Measurements from ENCODE around the gene LARP7. TPM values are rescaled to one million over a fixed set of nuclear protein-coding genes. Genes with fewer than 3 reads are reported as not detected.

LARP7 gene
- total RNA-seq, 1 donor from 2014 or later = 33.9 TPM

- Histone ChIP-seq H3K79me2 (ENCODE audit: insufficient read depth, low read length) (no peaks in the 10 kb centered on the region), H3K27ac (ENCODE audit: low read depth, low read length) (no peak overlapping the region), H3K4me3 (ENCODE audit: insufficient read depth, low read depth, low read length) (no peak overlapping the region), H3K4me2 (ENCODE audit: low read length) (no peak overlapping the region), H3K4me1 (ENCODE audit: insufficient read depth, low read length) (no peaks in the 10 kb centered on the region), H2AFZ (ENCODE audit: low read depth, low read length) (no peak overlapping the region), H3K9me3 (ENCODE audit: insufficient read depth, low read depth, low read length) (no peaks in the 10 kb centered on the region), H4K20me1 (ENCODE audit: insufficient read depth, low read length) (no peaks in the 10 kb centered on the region), H3K9ac (ENCODE audit: low read length) (no peak overlapping the region), H3K36me3 (ENCODE audit: insufficient read depth, low read length) (peaks cover 2% of the 10 kb centered on the region), H3K27me3 (ENCODE audit: insufficient read depth, low read length) (no peaks in the 10 kb centered on the region)
- DNase-seq (ENCODE audit: low read depth) (no peak), FAIRE-seq (no peak)
- H3K27ac Mint-ChIP-seq (ENCODE audit: unreplicated experiment) = no peak overlapping the region
- H3K36me3 Mint-ChIP-seq (ENCODE audit: low read depth, unreplicated experiment) = no peaks in the 10 kb centered on the region
- H3K9me3 Mint-ChIP-seq (ENCODE audit: unreplicated experiment) = no peaks in the 10 kb centered on the region
- no peaks in the 10 kb centered on the region for H3K4me1 Mint-ChIP-seq (ENCODE audit: low read depth, unreplicated experiment)
- no peak overlapping the region for H3K4me3 Mint-ChIP-seq (ENCODE audit: unreplicated experiment)
- TF ChIP-seq EZH2 (IDR thresholded peaks at IDR 0.05; ENCODE audit: insufficient read depth, low read length) = no peak
- TF ChIP-seq CTCF (IDR thresholded peaks at IDR 0.05; ENCODE audit: insufficient read depth, low read depth, low read length) = no peak
- H3K27me3 Mint-ChIP-seq (ENCODE audit: low read depth, unreplicated experiment) = no peaks in the 10 kb centered on the region
Observed at GRCh38 chr4:112616984-112617383, 20.0 kb upstream of the LARP7 start.

DNA sequence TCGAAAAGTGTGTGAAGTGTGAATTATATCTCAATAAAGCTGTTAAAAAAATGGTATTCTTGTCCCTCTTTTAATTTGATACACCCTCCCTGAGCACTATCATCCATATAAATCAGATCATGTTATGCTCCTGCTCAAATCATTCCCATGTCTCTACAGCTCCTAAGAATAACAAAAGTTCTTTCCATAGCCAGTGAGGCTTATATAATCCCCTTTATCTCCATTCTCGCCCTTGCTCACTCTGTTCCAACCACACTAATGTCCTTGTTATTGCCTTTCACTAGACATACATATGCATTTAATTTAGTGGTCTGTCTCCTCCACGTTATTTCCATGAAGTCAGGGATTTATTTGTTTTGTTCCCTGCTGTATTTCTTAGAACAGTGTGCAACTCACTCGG, 10.7 kb upstream of the LARP7 start:
- no peak for DNase-seq (ENCODE audit: low read depth)
- Histone ChIP-seq H3K9me3 (ENCODE audit: insufficient read depth, low read depth, low read length) (no peaks in the 10 kb centered on the region), H3K4me3 (ENCODE audit: insufficient read depth, low read depth, low read length) (no peak overlapping the region), H4K20me1 (ENCODE audit: insufficient read depth, low read length) (no peaks in the 10 kb centered on the region), H3K27ac (ENCODE audit: low read depth, low read length) (no peak overlapping the region), H3K79me2 (ENCODE audit: insufficient read depth, low read length) (no peaks in the 10 kb centered on the region), H3K36me3 (ENCODE audit: insufficient read depth, low read length) (no peaks in the 10 kb centered on the region), H3K27me3 (ENCODE audit: insufficient read depth, low read length) (no peaks in the 10 kb centered on the region), H2AFZ (ENCODE audit: low read depth, low read length) (no peak overlapping the region), H3K4me2 (ENCODE audit: low read length) (no peak overlapping the region), H3K4me1 (ENCODE audit: insufficient read depth, low read length) (no peaks in the 10 kb centered on the region), H3K9ac (ENCODE audit: low read length) (no peak overlapping the region)
- no peak for FAIRE-seq
- TF ChIP-seq CTCF (IDR thresholded peaks at IDR 0.05; ENCODE audit: insufficient read depth, low read depth, low read length) (no peak), EZH2 (IDR thresholded peaks at IDR 0.05; ENCODE audit: insufficient read depth, low read length) (no peak)
- H3K36me3 Mint-ChIP-seq (ENCODE audit: low read depth, unreplicated experiment) = no peaks in the 10 kb centered on the region
- no peaks in the 10 kb centered on the region for H3K27me3 Mint-ChIP-seq (ENCODE audit: low read depth, unreplicated experiment)
- no peak overlapping the region for H3K27ac Mint-ChIP-seq (ENCODE audit: unreplicated experiment)
- H3K9me3 Mint-ChIP-seq (ENCODE audit: unreplicated experiment) = no peaks in the 10 kb centered on the region
- no peaks in the 10 kb centered on the region for H3K4me1 Mint-ChIP-seq (ENCODE audit: low read depth, unreplicated experiment)
- no peak overlapping the region for H3K4me3 Mint-ChIP-seq (ENCODE audit: unreplicated experiment)

GRCh38 chr4:112633477-112634235, 3.3 kb upstream of the LARP7 start:
- no peaks in the 10 kb centered on the region for H3K36me3 ChIP-seq (ENCODE audit: insufficient read depth, low read length)
- FAIRE-seq (peak; percentile 88), DNase-seq (ENCODE audit: low read depth) (peak; percentile 5)
- peaks cover 6% of the 10 kb centered on the region for H3K4me1 ChIP-seq (ENCODE audit: insufficient read depth, low read length)
- TF ChIP-seq EZH2 (IDR thresholded peaks at IDR 0.05; ENCODE audit: insufficient read depth, low read length) (no peak), CTCF (IDR thresholded peaks at IDR 0.05; ENCODE audit: insufficient read depth, low read depth, low read length) (peak; percentile 46)
- no peaks in the 10 kb centered on the region for H3K36me3 Mint-ChIP-seq (ENCODE audit: low read depth, unreplicated experiment)
- H2AFZ ChIP-seq (ENCODE audit: low read depth, low read length) = no peak overlapping the region
- no peaks in the 10 kb centered on the region for H3K9me3 Mint-ChIP-seq (ENCODE audit: unreplicated experiment)
- H3K4me3 Mint-ChIP-seq (ENCODE audit: unreplicated experiment) = no peak overlapping the region
- no peak overlapping the region for H3K27ac ChIP-seq (ENCODE audit: low read depth, low read length)
- H3K4me3 ChIP-seq (ENCODE audit: insufficient read depth, low read depth, low read length) = no peak overlapping the region
- H3K27me3 Mint-ChIP-seq (ENCODE audit: low read depth, unreplicated experiment) = no peaks in the 10 kb centered on the region
- no peaks in the 10 kb centered on the region for H3K9me3 ChIP-seq (ENCODE audit: insufficient read depth, low read depth, low read length)
- H3K4me2 ChIP-seq (ENCODE audit: low read length) = peak overlapping the region; percentile 22
- no peak overlapping the region for H3K9ac ChIP-seq (ENCODE audit: low read length)
- H4K20me1 ChIP-seq (ENCODE audit: insufficient read depth, low read length) = no peaks in the 10 kb centered on the region
- peaks cover 30% of the 10 kb centered on the region for H3K79me2 ChIP-seq (ENCODE audit: insufficient read depth, low read length)
- no peak overlapping the region for H3K27ac Mint-ChIP-seq (ENCODE audit: unreplicated experiment)
- H3K4me1 Mint-ChIP-seq (ENCODE audit: low read depth, unreplicated experiment) = peaks cover 7% of the 10 kb centered on the region
- no peaks in the 10 kb centered on the region for H3K27me3 ChIP-seq (ENCODE audit: insufficient read depth, low read length)

Data from astrocyte (in vitro differentiated cells and primary cell).